ENCODE data around the gene JPH3.
"Not testable (repeated sequence)": the region's sequence is repeated elsewhere in the genome, so short reads cannot be mapped to it uniquely, and the experiment has no call there.

JPH3 gene

GRCh38 chr16:87575027-87575804 is 27.1 kb upstream of the JPH3 start:
- no peak for DNase-seq

- DNase-seq, result no peak
Observed at GRCh38 chr16:87576171-87576570, 26.1 kb upstream of the JPH3 start.

- not testable (repeated sequence) for DNase-seq
Observed at GRCh38 chr16:87578142-87578930, 24.0 kb upstream of the JPH3 start.

GRCh38 chr16:87579691-87580090 is 22.6 kb upstream of the JPH3 start:
- no peak for DNase-seq

- peak; percentile 48 for DNase-seq
Observed at GRCh38 chr16:87580855-87581261, 21.4 kb upstream of the JPH3 start.

- DNase-seq, result no peak
Observed at GRCh38 chr16:87581857-87582215, 20.5 kb upstream of the JPH3 start.

- DNase-seq, result no peak
Observed at GRCh38 chr16:87582216-87582965, 19.9 kb upstream of the JPH3 start.

GRCh38 chr16:87582966-87583325 is 19.4 kb upstream of the JPH3 start:
- no peak for DNase-seq

GRCh38 chr16:87583453-87584131 is 18.7 kb upstream of the JPH3 start:
- DNase-seq, result no peak

GRCh38 chr16:87584271-87584670 is 18.0 kb upstream of the JPH3 start:
- no peak for DNase-seq

- no peak for DNase-seq
Observed at GRCh38 chr16:87584975-87585374, 17.3 kb upstream of the JPH3 start.

- DNase-seq, result no peak
Observed at GRCh38 chr16:87585442-87586200, 16.7 kb upstream of the JPH3 start.

- DNase-seq, result no peak
Observed at GRCh38 chr16:87586201-87586782, 16.0 kb upstream of the JPH3 start.

GRCh38 chr16:87587636-87588035 is 14.7 kb upstream of the JPH3 start:
- DNase-seq, result no peak

- no peak for DNase-seq
Observed at GRCh38 chr16:87592018-87592712, 10.1 kb upstream of the JPH3 start.

GRCh38 chr16:87593710-87594258 is 8.5 kb upstream of the JPH3 start:
- no peak for DNase-seq

- DNase-seq, result no peak
Observed at GRCh38 chr16:87595712-87596111, 6.6 kb upstream of the JPH3 start.

- no peak for DNase-seq
Observed at GRCh38 chr16:87597324-87597830, 4.9 kb upstream of the JPH3 start.

GRCh38 chr16:87598431-87598830 is 3.9 kb upstream of the JPH3 start:
- no peak for DNase-seq

- DNase-seq, result no peak
Observed at GRCh38 chr16:87600246-87600645, 2.1 kb upstream of the JPH3 start.

All from activated CD4-positive, alpha-beta T cell treated with anti-CD3 and anti-CD28 coated beads for 48 hours (primary cell).